Measurements from ENCODE around the gene NELL1. TPM values are rescaled to one million over a fixed set of nuclear protein-coding genes. Genes with fewer than 3 reads are reported as not detected.

NELL1 gene
- total RNA-seq, 1 donor from 2014 or later = 0.45 TPM

DNA sequence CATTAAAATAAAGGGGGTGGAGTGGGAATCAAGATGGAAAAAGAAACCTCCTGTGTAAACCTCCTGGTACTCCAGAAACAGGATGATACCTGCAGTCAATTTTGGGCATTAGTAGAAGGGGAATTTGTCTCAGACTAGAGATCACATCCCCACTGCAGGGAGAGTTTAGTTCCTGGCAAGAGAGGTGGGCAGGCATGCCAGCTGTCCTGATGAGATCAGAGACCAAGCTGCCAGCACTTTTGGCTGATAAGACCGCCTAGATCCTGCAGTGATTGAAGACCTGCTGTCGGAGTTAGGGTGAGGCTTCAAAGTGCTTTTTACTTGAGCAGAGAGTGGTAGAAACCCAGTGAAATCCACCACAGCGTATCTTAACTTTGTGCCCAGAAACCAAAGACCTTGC is 29.7 kb upstream of the NELL1 start:
- no peaks in the 10 kb centered on the region for H3K36me3 Mint-ChIP-seq (ENCODE audit: low read depth, unreplicated experiment)
- Histone ChIP-seq H3K9me3 (ENCODE audit: insufficient read depth, low read depth, low read length) (no peaks in the 10 kb centered on the region), H3K4me1 (ENCODE audit: insufficient read depth, low read length) (no peaks in the 10 kb centered on the region), H2AFZ (ENCODE audit: low read depth, low read length) (no peak overlapping the region), H4K20me1 (ENCODE audit: insufficient read depth, low read length) (no peaks in the 10 kb centered on the region), H3K9ac (ENCODE audit: low read length) (no peak overlapping the region), H3K27ac (ENCODE audit: low read depth, low read length) (no peak overlapping the region), H3K79me2 (ENCODE audit: insufficient read depth, low read length) (no peaks in the 10 kb centered on the region), H3K4me3 (ENCODE audit: insufficient read depth, low read depth, low read length) (no peak overlapping the region), H3K36me3 (ENCODE audit: insufficient read depth, low read length) (no peaks in the 10 kb centered on the region), H3K27me3 (ENCODE audit: insufficient read depth, low read length) (no peaks in the 10 kb centered on the region), H3K4me2 (ENCODE audit: low read length) (no peak overlapping the region)
- no peaks in the 10 kb centered on the region for H3K4me1 Mint-ChIP-seq (ENCODE audit: low read depth, unreplicated experiment)
- H3K27ac Mint-ChIP-seq (ENCODE audit: unreplicated experiment) = no peak overlapping the region
- H3K9me3 Mint-ChIP-seq (ENCODE audit: unreplicated experiment) = peaks cover 2% of the 10 kb centered on the region
- FAIRE-seq (no peak), DNase-seq (ENCODE audit: low read depth) (no peak)
- H3K4me3 Mint-ChIP-seq (ENCODE audit: unreplicated experiment) = no peak overlapping the region
- H3K27me3 Mint-ChIP-seq (ENCODE audit: low read depth, unreplicated experiment) = peaks cover 12% of the 10 kb centered on the region
- TF ChIP-seq, protein P1, sequence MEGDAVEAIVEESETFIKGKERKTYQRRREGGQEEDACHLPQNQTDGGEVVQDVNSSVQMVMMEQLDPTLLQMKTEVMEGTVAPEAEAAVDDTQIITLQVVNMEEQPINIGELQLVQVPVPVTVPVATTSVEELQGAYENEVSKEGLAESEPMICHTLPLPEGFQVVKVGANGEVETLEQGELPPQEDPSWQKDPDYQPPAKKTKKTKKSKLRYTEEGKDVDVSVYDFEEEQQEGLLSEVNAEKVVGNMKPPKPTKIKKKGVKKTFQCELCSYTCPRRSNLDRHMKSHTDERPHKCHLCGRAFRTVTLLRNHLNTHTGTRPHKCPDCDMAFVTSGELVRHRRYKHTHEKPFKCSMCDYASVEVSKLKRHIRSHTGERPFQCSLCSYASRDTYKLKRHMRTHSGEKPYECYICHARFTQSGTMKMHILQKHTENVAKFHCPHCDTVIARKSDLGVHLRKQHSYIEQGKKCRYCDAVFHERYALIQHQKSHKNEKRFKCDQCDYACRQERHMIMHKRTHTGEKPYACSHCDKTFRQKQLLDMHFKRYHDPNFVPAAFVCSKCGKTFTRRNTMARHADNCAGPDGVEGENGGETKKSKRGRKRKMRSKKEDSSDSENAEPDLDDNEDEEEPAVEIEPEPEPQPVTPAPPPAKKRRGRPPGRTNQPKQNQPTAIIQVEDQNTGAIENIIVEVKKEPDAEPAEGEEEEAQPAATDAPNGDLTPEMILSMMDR (IDR thresholded peaks at IDR 0.05; ENCODE audit: insufficient read depth, low read depth, low read length) = no peak
- no peak for TF ChIP-seq EZH2 (IDR thresholded peaks at IDR 0.05; ENCODE audit: insufficient read depth, low read length)

DNA sequence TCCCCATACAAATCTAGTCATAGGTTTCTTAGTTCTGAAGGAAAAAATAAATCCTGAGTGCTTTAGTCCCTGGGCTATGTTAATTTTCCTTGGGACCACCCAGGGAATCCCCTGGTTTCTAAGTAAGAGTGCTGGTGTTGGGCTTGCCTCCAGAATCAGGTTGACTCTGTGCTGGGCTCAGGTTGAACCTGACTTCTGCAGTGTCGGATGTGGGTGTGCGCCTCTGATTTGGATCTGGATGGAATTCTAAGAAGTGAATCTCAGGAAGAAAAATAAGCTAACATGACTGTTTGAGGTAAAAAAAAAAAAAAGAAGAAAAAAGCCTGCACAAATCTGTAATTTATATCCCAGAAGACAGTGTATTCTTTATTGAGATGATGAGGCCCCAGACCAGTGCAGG is 29.0 kb upstream of the NELL1 start:
- no peak for FAIRE-seq
- H2AFZ ChIP-seq (ENCODE audit: low read depth, low read length) = no peak overlapping the region
- no peak overlapping the region for H3K4me3 Mint-ChIP-seq (ENCODE audit: unreplicated experiment)

DNA sequence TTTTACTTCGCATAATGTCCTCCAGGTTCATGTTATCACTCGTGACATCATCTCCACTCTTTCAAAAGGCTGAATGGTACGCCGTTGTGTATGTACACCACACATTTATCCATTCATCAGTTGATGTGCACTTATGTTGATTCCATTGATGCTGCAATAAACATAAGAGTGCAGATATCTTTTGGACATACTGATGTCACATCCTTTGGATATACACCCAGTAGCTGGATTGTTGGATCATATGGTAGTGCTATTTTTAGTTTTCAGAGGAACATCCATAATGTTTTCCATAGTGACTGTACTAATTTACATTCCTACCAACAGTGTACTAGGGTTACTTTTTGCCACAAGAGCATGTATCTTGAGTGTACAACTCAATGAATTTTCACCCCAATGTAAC is 25.0 kb upstream of the NELL1 start:
- DNase-seq (ENCODE audit: low read depth) = no peak

More for the DNA sequence above, 29.0 kb upstream of the NELL1 start:
- H3K4me1 ChIP-seq (ENCODE audit: insufficient read depth, low read length) = no peaks in the 10 kb centered on the region
- no peaks in the 10 kb centered on the region for H3K27me3 ChIP-seq (ENCODE audit: insufficient read depth, low read length)
- no peak overlapping the region for H3K9ac ChIP-seq (ENCODE audit: low read length)
- no peaks in the 10 kb centered on the region for H3K4me1 Mint-ChIP-seq (ENCODE audit: low read depth, unreplicated experiment)
- no peak for DNase-seq (ENCODE audit: low read depth)
- no peaks in the 10 kb centered on the region for H4K20me1 ChIP-seq (ENCODE audit: insufficient read depth, low read length)
- no peak overlapping the region for H3K4me3 ChIP-seq (ENCODE audit: insufficient read depth, low read depth, low read length)
- peaks cover 12% of the 10 kb centered on the region for H3K27me3 Mint-ChIP-seq (ENCODE audit: low read depth, unreplicated experiment)
- no peaks in the 10 kb centered on the region for H3K36me3 ChIP-seq (ENCODE audit: insufficient read depth, low read length)
- H3K9me3 ChIP-seq (ENCODE audit: insufficient read depth, low read depth, low read length) = no peaks in the 10 kb centered on the region
- no peak for TF ChIP-seq EZH2 (IDR thresholded peaks at IDR 0.05; ENCODE audit: insufficient read depth, low read length)
- TF ChIP-seq, protein P1 (IDR thresholded peaks at IDR 0.05; ENCODE audit: insufficient read depth, low read depth, low read length) = no peak
- no peak overlapping the region for H3K4me2 ChIP-seq (ENCODE audit: low read length)
- H3K9me3 Mint-ChIP-seq (ENCODE audit: unreplicated experiment) = peaks cover 2% of the 10 kb centered on the region
- no peaks in the 10 kb centered on the region for H3K79me2 ChIP-seq (ENCODE audit: insufficient read depth, low read length)
- no peaks in the 10 kb centered on the region for H3K36me3 Mint-ChIP-seq (ENCODE audit: low read depth, unreplicated experiment)
- no peak overlapping the region for H3K27ac ChIP-seq (ENCODE audit: low read depth, low read length)
- H3K27ac Mint-ChIP-seq (ENCODE audit: unreplicated experiment) = no peak overlapping the region

More for the DNA sequence above, 25.0 kb upstream of the NELL1 start:
- Mint-ChIP-seq H3K4me3 (ENCODE audit: unreplicated experiment) (no peak overlapping the region), H3K27ac (ENCODE audit: unreplicated experiment) (no peak overlapping the region), H3K4me1 (ENCODE audit: low read depth, unreplicated experiment) (peaks cover 6% of the 10 kb centered on the region), H3K9me3 (ENCODE audit: unreplicated experiment) (no peaks in the 10 kb centered on the region), H3K27me3 (ENCODE audit: low read depth, unreplicated experiment) (peaks cover 9% of the 10 kb centered on the region), H3K36me3 (ENCODE audit: low read depth, unreplicated experiment) (no peaks in the 10 kb centered on the region)
- no peak overlapping the region for H3K9ac ChIP-seq (ENCODE audit: low read length)
- no peaks in the 10 kb centered on the region for H3K27me3 ChIP-seq (ENCODE audit: insufficient read depth, low read length)
- H4K20me1 ChIP-seq (ENCODE audit: insufficient read depth, low read length) = no peaks in the 10 kb centered on the region
- H3K4me3 ChIP-seq (ENCODE audit: insufficient read depth, low read depth, low read length) = no peak overlapping the region
- H3K79me2 ChIP-seq (ENCODE audit: insufficient read depth, low read length) = no peaks in the 10 kb centered on the region
- H3K9me3 ChIP-seq (ENCODE audit: insufficient read depth, low read depth, low read length) = no peaks in the 10 kb centered on the region
- no peak for FAIRE-seq
- no peaks in the 10 kb centered on the region for H3K4me1 ChIP-seq (ENCODE audit: insufficient read depth, low read length)
- H3K36me3 ChIP-seq (ENCODE audit: insufficient read depth, low read length) = no peaks in the 10 kb centered on the region
- no peak overlapping the region for H3K4me2 ChIP-seq (ENCODE audit: low read length)
- TF ChIP-seq, protein P1 (IDR thresholded peaks at IDR 0.05; ENCODE audit: insufficient read depth, low read depth, low read length) = no peak
- no peak for TF ChIP-seq EZH2 (IDR thresholded peaks at IDR 0.05; ENCODE audit: insufficient read depth, low read length)
- no peak overlapping the region for H3K27ac ChIP-seq (ENCODE audit: low read depth, low read length)
- H2AFZ ChIP-seq (ENCODE audit: low read depth, low read length) = no peak overlapping the region

Data from astrocyte (in vitro differentiated cells and primary cell).